RKO (cell line): Measurements from ENCODE around the gene NCAM2.
"Not testable (repeated sequence)": the region's sequence is repeated elsewhere in the genome, so short reads cannot be mapped to it uniquely, and the experiment has no call there.

ENCODE experiments used
- DNase-seq: peaks from one replicate; pipeline ENCODE4 v3.0.0-alpha.2; 2016; ENCODE audit warnings: low spot score

The NCAM2 gene

GRCh38 chr21:21332492-21332891 is 334.3 kb downstream of the NCAM2 start:
- DNase-seq: no peak

- no peak for DNase-seq
Observed at GRCh38 chr21:21341041-21341440, 342.8 kb downstream of the NCAM2 start.

- DNase-seq: no peak
Observed at GRCh38 chr21:21345296-21345695, 347.1 kb downstream of the NCAM2 start.

- DNase-seq: no peak
Observed at GRCh38 chr21:21345872-21346271, 347.7 kb downstream of the NCAM2 start.

- DNase-seq: no peak
Observed at GRCh38 chr21:21366277-21366676, 368.1 kb downstream of the NCAM2 start.

GRCh38 chr21:21367583-21367982 is 369.4 kb downstream of the NCAM2 start:
- DNase-seq: no peak

GRCh38 chr21:21373969-21374368 is 375.8 kb downstream of the NCAM2 start:
- DNase-seq: peak; percentile 19

GRCh38 chr21:21383126-21383525 is 384.9 kb downstream of the NCAM2 start:
- DNase-seq: no peak

DNA sequence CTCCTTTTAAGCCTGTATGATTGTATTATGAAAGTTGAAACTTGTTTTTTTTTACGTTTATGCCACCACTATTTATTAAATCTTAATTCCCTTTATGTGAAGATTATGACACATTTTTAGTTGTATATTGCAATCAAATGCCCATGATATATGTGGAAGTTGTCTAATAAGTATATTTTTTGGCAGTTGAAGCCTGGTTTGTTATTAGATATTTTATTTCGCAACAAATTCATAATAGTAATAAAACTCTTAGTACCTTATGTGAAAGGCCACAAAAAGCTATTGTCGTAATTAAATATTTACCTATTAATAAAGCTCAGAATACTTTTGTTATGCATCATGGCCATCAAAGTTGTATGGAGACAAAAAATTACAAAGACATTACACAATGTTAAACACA is 386.8 kb downstream of the NCAM2 start:
- no peak for DNase-seq

DNA sequence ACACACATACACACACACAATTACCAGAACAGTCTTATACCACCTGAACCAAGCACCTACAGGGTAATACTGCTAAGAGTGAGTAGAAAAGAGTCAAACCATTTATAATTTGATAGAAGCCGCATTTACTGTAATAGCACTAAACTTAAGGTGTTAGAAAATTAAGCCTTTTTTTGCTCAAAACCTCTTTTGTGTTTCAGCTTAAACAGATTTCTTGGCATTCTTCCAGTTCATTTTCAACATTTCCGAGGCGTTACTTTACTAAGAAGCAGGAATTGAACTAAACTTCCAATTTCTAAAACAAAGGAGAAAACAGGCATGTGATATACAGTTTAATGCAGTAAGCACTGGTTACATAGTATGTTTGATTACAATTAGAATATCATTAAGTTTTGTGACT is 387.2 kb downstream of the NCAM2 start:
- DNase-seq: no peak

GRCh38 chr21:21387916-21388315 is 389.7 kb downstream of the NCAM2 start:
- DNase-seq: no peak

DNA sequence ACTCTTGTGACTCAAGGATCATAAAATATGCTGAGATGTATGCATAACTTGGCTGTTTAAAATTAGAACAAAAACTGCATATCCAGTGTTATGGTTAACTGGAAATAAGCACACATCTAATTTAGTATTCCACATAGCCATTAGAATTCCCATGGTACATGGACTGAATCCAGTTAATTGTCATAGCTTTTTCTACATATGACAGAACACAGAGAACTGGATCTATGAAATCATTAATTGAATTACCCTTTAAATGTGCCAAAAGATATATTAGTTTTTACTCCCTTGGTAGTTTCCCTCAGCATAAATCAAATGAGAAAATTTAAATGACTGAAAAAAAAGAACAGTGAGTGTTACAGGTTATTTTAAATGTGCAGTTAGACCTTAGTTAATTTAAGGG is 395.9 kb downstream of the NCAM2 start:
- no peak for DNase-seq

DNA sequence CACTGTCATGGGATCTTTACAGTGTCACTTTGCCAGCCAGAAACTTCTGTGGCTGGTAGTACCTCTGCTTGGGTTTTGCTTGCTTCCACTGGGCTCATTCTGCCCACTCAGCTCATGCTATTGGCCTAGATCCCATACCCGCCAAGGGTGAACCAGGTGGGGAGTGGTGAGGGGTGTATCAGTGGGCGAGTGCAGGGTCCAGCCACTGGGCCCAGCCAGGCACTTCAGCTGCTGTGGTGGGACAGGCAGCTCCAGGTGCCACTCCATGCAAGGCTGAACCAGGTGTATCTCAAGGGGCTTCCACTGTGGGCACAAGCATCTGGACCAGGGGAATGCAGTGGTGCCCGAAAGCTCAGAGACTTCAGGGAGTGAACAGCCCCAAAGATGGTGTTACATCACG is 398.2 kb downstream of the NCAM2 start:
- no peak for DNase-seq

- DNase-seq: no peak
Observed at GRCh38 chr21:21397464-21397863, 399.3 kb downstream of the NCAM2 start.

DNA sequence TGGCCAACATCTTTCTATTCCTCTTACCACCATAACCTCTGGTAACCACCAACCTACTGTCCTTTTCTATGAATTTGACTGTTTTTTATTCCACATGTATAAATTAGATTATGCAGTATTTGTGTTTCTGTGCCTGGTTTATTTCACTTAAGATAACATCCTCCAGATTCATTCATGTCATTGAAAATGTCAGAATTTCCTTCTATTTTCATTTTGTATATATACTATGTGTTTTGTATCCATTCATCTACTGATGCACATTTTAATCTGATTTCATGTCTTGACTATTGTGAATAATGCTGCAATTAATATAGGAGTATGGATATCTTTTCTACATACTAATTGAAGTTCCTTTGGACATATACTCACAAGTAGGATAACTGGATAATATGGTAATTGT is 403.2 kb downstream of the NCAM2 start:
- DNase-seq: no peak

DNA sequence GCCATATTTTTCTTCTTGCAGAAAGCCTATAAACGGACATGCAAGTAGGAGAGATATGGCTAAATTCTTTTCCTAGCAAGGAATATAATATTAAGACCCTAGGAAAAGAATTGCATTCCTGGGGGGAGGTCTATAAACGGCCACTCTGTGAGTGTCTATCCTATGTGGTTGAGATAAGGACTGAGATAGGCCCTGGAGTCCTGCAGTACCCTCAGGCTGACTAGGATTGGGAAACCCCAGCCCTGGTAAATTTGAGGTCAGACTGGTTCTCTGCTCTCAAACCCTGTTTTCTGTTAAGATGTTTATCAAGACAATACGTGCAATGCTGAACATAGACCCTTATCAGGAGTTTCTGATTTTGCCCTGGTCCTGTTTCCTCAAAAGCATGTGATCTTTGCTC is 404.0 kb downstream of the NCAM2 start:
- not testable (repeated sequence) for DNase-seq

DNA sequence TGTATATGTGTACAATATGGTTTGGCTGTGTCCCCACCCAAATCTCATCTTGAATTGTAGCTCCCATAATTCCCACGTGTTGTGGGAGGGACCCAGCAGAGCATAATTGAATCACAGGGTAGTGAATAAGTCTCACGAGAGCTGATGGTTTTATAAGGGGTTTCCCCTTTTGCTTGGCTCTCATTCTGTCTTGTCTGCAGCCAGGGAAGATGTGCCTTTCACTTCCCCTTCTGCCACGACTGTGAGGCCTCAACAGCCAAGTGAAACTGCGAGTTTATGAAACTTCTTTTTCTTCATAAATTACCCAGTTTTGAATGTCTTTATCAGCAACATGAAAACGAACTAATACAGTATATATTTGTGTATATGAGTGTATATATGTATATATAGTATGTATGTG is 406.1 kb downstream of the NCAM2 start:
- DNase-seq: not testable (repeated sequence)

GRCh38 chr21:21406921-21407320 is 408.7 kb downstream of the NCAM2 start:
- DNase-seq: no peak

GRCh38 chr21:21412096-21412495 is 413.9 kb downstream of the NCAM2 start:
- no peak for DNase-seq

DNA sequence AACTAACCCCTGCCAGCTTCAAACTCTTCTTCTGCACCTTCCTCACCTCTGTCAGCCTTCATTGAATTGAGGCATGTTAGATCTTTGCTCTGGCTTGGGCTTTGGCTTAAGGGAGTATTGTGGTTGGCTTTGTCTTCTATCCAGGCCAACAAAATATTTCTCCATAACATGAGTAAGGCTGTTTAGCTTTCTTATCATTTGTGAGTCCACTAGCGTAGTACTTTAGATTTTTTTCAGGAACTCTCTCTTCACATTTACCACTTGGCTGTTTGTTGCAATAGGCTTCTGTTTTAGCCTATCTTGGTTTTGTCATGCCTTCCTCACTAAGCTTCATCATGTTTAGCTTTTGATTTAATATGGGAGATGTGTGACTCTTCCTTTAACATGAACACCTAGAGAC is 417.5 kb downstream of the NCAM2 start:
- no peak for DNase-seq

- no peak for DNase-seq
Observed at GRCh38 chr21:21434944-21435343, 436.7 kb downstream of the NCAM2 start.

GRCh38 chr21:21436012-21436534 is 437.9 kb downstream of the NCAM2 start:
- no peak for DNase-seq

DNA sequence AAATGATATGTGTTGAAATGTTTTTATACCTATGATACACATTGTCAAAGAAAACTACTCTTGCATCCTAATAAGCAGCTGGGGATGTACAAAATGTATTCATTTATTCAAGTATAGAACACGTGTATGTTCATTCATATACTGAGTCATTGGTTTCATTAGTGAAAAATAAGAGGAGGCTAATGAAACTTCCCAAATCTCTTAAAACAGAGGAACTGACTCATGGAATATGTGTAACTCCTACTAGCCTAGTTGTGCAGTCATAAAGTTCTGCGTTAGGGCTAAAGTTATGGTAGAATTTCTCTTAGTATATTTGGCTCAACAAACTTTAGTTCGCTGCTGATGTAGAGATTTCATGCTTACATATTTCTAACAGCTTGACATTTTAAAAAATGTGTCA is 441.6 kb downstream of the NCAM2 start:
- no peak for DNase-seq

- DNase-seq: no peak
Observed at GRCh38 chr21:21457077-21457476, 458.9 kb downstream of the NCAM2 start.

- no peak for DNase-seq
Observed at GRCh38 chr21:21458124-21458631, 460.0 kb downstream of the NCAM2 start.
